ENCODE data around the gene ATG5.

ATG5 gene

GRCh38 chr6:106293116-106293515 lies 32.4 kb downstream of the ATG5 start:
- no peak for ATAC-seq
- no peak for TF ChIP-seq ZC3H10 (CRISPR knock-in tag; IDR thresholded peaks at IDR 0.05)
- no peak for TF ChIP-seq ZFP30 (CRISPR knock-in tag; IDR thresholded peaks at IDR 0.05)
- TF ChIP-seq CSDC2 (CRISPR knock-in tag; IDR thresholded peaks at IDR 0.05), result no peak
- TF ChIP-seq CSRNP3 (CRISPR knock-in tag; IDR thresholded peaks at IDR 0.05), result no peak
- TF ChIP-seq ZFP3 (CRISPR knock-in tag; IDR thresholded peaks at IDR 0.05), result no peak
- no peak for TF ChIP-seq ZNF70 (CRISPR knock-in tag; IDR thresholded peaks at IDR 0.05)
- TF ChIP-seq GLIS3 (CRISPR knock-in tag; IDR thresholded peaks at IDR 0.05), result no peak
- no peak for TF ChIP-seq ARNTL (CRISPR knock-in tag; IDR thresholded peaks at IDR 0.05; ENCODE audit: borderline replicate concordance, low read depth)
- TF ChIP-seq TOX (CRISPR knock-in tag; IDR thresholded peaks at IDR 0.05; ENCODE audit: borderline replicate concordance), result no peak
- TF ChIP-seq, protein P1, sequence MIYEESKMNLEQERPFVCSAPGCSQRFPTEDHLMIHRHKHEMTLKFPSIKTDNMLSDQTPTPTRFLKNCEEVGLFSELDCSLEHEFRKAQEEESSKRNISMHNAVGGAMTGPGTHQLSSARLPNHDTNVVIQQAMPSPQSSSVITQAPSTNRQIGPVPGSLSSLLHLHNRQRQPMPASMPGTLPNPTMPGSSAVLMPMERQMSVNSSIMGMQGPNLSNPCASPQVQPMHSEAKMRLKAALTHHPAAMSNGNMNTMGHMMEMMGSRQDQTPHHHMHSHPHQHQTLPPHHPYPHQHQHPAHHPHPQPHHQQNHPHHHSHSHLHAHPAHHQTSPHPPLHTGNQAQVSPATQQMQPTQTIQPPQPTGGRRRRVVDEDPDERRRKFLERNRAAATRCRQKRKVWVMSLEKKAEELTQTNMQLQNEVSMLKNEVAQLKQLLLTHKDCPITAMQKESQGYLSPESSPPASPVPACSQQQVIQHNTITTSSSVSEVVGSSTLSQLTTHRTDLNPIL (CRISPR knock-in tag; IDR thresholded peaks at IDR 0.05; ENCODE audit: low read depth), result no peak

DNA sequence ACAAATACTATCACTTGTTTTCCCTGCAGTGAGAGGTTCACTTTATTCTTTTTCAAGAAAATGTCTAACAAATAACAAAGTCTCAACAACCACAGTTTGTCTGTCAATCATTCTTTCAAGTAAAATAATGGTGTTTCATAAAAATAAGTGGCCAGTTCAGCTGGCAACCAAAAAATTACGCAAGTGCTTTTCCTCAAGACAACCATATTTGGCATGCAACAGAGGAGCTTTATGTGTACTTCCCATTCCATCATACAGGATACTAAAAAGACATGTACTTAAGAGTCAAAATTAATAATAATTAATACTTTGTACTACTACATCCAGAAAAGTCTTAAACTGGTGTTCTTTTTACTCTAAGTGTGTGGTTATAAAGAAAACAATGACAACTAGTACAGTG lies 34.6 kb downstream of the ATG5 start:
- ATAC-seq, result no peak
- TF ChIP-seq ARNTL (CRISPR knock-in tag; IDR thresholded peaks at IDR 0.05; ENCODE audit: borderline replicate concordance, low read depth) (no peak), SNAI2 (CRISPR knock-in tag; IDR thresholded peaks at IDR 0.05) (no peak), ESRRG (CRISPR knock-in tag; IDR thresholded peaks at IDR 0.05) (no peak), ZNF70 (CRISPR knock-in tag; IDR thresholded peaks at IDR 0.05) (no peak), PATZ1 (CRISPR knock-in tag; IDR thresholded peaks at IDR 0.05; ENCODE audit: borderline replicate concordance) (no peak), BACH2 (CRISPR knock-in tag; IDR thresholded peaks at IDR 0.05; ENCODE audit: borderline replicate concordance) (no peak), GLIS3 (CRISPR knock-in tag; IDR thresholded peaks at IDR 0.05) (no peak), OSR1 (CRISPR knock-in tag; IDR thresholded peaks at IDR 0.05) (no peak), PPARA (CRISPR knock-in tag; IDR thresholded peaks at IDR 0.05; ENCODE audit: borderline replicate concordance) (no peak), CSDC2 (CRISPR knock-in tag; IDR thresholded peaks at IDR 0.05) (no peak), ZNF565 (CRISPR knock-in tag; conservative IDR thresholded peaks at IDR 0.05; ENCODE audit: low read depth) (no peak), TCF4 (CRISPR knock-in tag; IDR thresholded peaks at IDR 0.05; ENCODE audit: borderline replicate concordance) (no peak), ISL1 (CRISPR knock-in tag; IDR thresholded peaks at IDR 0.05) (no peak), ZFP30 (CRISPR knock-in tag; IDR thresholded peaks at IDR 0.05) (no peak), TOX (CRISPR knock-in tag; IDR thresholded peaks at IDR 0.05; ENCODE audit: borderline replicate concordance) (no peak), ZC3H10 (CRISPR knock-in tag; IDR thresholded peaks at IDR 0.05) (no peak), ZFP3 (CRISPR knock-in tag; IDR thresholded peaks at IDR 0.05) (no peak), TSHZ2 (CRISPR knock-in tag; IDR thresholded peaks at IDR 0.05) (no peak)
- TF ChIP-seq, protein P1 (CRISPR knock-in tag; IDR thresholded peaks at IDR 0.05; ENCODE audit: low read depth), result no peak

DNA sequence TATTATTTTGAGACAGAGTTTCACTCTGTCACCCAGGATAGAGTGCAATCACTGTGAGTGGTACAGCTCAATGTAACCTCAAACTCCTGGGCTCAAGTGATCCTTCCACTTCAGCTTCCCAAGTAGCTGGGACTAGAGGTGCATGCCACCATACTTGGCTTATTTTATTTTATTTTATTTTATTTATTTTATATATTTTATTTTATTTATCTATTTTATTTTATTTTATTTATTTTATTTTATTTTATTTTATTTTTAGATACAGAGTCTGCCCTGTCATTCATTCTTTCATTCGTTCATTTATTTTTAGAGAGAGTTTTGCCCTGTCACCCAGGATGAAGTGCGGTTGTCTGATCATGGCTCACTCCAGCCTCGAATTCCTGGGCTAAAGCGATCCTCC lies 35.5 kb downstream of the ATG5 start:
- no peak for TF ChIP-seq CSRNP3 (CRISPR knock-in tag; IDR thresholded peaks at IDR 0.05)
- no peak for TF ChIP-seq ZFP3 (CRISPR knock-in tag; IDR thresholded peaks at IDR 0.05)
- TF ChIP-seq RARB (CRISPR knock-in tag; IDR thresholded peaks at IDR 0.05), result no peak
- TF ChIP-seq PPARA (CRISPR knock-in tag; IDR thresholded peaks at IDR 0.05; ENCODE audit: borderline replicate concordance), result no peak
- no peak for TF ChIP-seq GLIS3 (CRISPR knock-in tag; IDR thresholded peaks at IDR 0.05)
- no peak for TF ChIP-seq ZNF70 (CRISPR knock-in tag; IDR thresholded peaks at IDR 0.05)
- TF ChIP-seq, protein P1 (CRISPR knock-in tag; IDR thresholded peaks at IDR 0.05; ENCODE audit: low read depth), result no peak
- TF ChIP-seq BACH2 (CRISPR knock-in tag; IDR thresholded peaks at IDR 0.05; ENCODE audit: borderline replicate concordance), result no peak
- TF ChIP-seq ISL1 (CRISPR knock-in tag; IDR thresholded peaks at IDR 0.05), result no peak
- no peak for TF ChIP-seq ESRRG (CRISPR knock-in tag; IDR thresholded peaks at IDR 0.05)
- no peak for TF ChIP-seq TCF4 (CRISPR knock-in tag; IDR thresholded peaks at IDR 0.05; ENCODE audit: borderline replicate concordance)
- no peak for ATAC-seq

Data from SK-N-SH treated with all-trans-retinoic acid at 6 μM for 48 hours (cell line).